PC-9 (cell line): ENCODE results near the gene TRIM66.

Source experiments
- EZH2 ChIP-seq: fragments of 200-600 bp; sonication (generic); IDR thresholded peaks from 2 replicates; pipeline ENCODE4 v1.8.0; 2017; ENCODE audit warnings: antibody characterized with exemption, low read depth
- TF ChIP-seq, protein P1 (sequence below): fragments of 200-600 bp; sonication (generic); conservative IDR thresholded peaks from 2 replicates; pipeline ENCODE4 v1.6.1; 2017; ENCODE audit warnings: mixed run types, antibody characterized with exemption, mild to moderate bottlenecking, moderate library complexity

DNA sequence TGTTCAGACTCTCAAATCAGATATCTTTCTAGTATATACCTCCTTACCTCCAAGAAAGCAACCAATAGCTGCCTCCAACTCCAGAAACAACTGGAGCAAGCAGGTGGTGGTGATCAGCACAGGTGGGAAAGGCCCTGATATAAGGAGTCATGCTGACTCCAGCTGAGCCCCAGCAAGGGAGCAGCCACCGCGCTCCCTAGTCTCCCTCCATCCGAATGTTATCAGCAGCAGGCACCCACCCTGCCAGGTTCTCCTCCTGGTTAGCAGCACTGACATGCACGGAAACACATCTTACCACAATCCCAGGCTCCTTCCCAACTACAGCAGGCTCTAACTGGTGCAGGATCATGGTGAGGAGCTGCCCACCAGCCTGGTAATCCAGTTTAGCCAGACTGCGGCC lies 69.9 kb downstream of the TRIM66 start:
- TF ChIP-seq, protein P1, sequence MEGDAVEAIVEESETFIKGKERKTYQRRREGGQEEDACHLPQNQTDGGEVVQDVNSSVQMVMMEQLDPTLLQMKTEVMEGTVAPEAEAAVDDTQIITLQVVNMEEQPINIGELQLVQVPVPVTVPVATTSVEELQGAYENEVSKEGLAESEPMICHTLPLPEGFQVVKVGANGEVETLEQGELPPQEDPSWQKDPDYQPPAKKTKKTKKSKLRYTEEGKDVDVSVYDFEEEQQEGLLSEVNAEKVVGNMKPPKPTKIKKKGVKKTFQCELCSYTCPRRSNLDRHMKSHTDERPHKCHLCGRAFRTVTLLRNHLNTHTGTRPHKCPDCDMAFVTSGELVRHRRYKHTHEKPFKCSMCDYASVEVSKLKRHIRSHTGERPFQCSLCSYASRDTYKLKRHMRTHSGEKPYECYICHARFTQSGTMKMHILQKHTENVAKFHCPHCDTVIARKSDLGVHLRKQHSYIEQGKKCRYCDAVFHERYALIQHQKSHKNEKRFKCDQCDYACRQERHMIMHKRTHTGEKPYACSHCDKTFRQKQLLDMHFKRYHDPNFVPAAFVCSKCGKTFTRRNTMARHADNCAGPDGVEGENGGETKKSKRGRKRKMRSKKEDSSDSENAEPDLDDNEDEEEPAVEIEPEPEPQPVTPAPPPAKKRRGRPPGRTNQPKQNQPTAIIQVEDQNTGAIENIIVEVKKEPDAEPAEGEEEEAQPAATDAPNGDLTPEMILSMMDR = no peak
- no peak for TF ChIP-seq EZH2
